GM21526 (cell line): ENCODE measurements around the gene TBC1D22A.

Experiments
- ATAC-seq: cut with Tn5 transposase; IDR thresholded peaks from one replicate; pipeline ENCODE4 v1.9.1; 2021; ENCODE audit warnings: moderate library complexity; ENCODE audit not compliant: unreplicated experiment, low FRiP score

Gene TBC1D22A

GRCh38 chr22:47001288-47001687 is 238.8 kb downstream of the TBC1D22A start:
- ATAC-seq: peak; percentile 77

GRCh38 chr22:47002692-47003091 is 240.2 kb downstream of the TBC1D22A start:
- ATAC-seq: no peak

- ATAC-seq: no peak
Observed at GRCh38 chr22:47005506-47006408, 243.3 kb downstream of the TBC1D22A start.

GRCh38 chr22:47006433-47006832 is 244.0 kb downstream of the TBC1D22A start:
- no peak for ATAC-seq

GRCh38 chr22:47006869-47007268 is 244.4 kb downstream of the TBC1D22A start:
- ATAC-seq: no peak

GRCh38 chr22:47007496-47007895 is 245.0 kb downstream of the TBC1D22A start:
- ATAC-seq: no peak

- no peak for ATAC-seq
Observed at GRCh38 chr22:47008208-47008885, 245.9 kb downstream of the TBC1D22A start.

- ATAC-seq: no peak
Observed at GRCh38 chr22:47009304-47010101, 247.1 kb downstream of the TBC1D22A start.

GRCh38 chr22:47010211-47010610 is 247.8 kb downstream of the TBC1D22A start:
- no peak for ATAC-seq

- no peak for ATAC-seq
Observed at GRCh38 chr22:47011131-47011858, 248.8 kb downstream of the TBC1D22A start.

GRCh38 chr22:47011859-47012258 is 249.4 kb downstream of the TBC1D22A start:
- no peak for ATAC-seq

- ATAC-seq: no peak
Observed at GRCh38 chr22:47012589-47013370, 250.3 kb downstream of the TBC1D22A start.

GRCh38 chr22:47013861-47014635 is 251.6 kb downstream of the TBC1D22A start:
- ATAC-seq: no peak

GRCh38 chr22:47014636-47015345 is 252.3 kb downstream of the TBC1D22A start:
- ATAC-seq: no peak

GRCh38 chr22:47015589-47016178 is 253.2 kb downstream of the TBC1D22A start:
- ATAC-seq: no peak

- no peak for ATAC-seq
Observed at GRCh38 chr22:47016631-47017030, 254.2 kb downstream of the TBC1D22A start.

GRCh38 chr22:47017245-47017644 is 254.8 kb downstream of the TBC1D22A start:
- no peak for ATAC-seq
